ENCODE results near the gene PLAAT5. TPM values are rescaled to one million over a fixed set of nuclear protein-coding genes. Genes with fewer than 3 reads are reported as not detected.

Gene PLAAT5
- total RNA-seq, 2 donors from 2014 or later, result 0.11 TPM; not detected in 1

- peaks cover 4% of the 10 kb centered on the region for H3K27me3 Mint-ChIP-seq
- no peak overlapping the region for H3K27ac Mint-ChIP-seq
- H3K4me3 Mint-ChIP-seq, result no peak overlapping the region
- no peaks in the 10 kb centered on the region for H3K36me3 Mint-ChIP-seq (ENCODE audit: low read depth)
- peaks cover 4% of the 10 kb centered on the region for H3K9me3 Mint-ChIP-seq
- H3K4me1 Mint-ChIP-seq, result peaks cover 7% of the 10 kb centered on the region
- no peak for ATAC-seq (replicated peaks)
Measured at GRCh38 chr11:63417174-63417852, 73.7 kb downstream of the PLAAT5 start.

Other genes starting within 250 kb of the PLAAT5 start
- not detected for gene SLC22A25, start 247.6 kb downstream of the PLAAT5 start, total RNA-seq
- gene SLC22A9, start 121.4 kb downstream of the PLAAT5 start, total RNA-seq, result not detected
- gene LGALS12, start 14.9 kb upstream of the PLAAT5 start, total RNA-seq, result not detected
- 10 to 100 TPM; 20.7 to 22.1 TPM for gene PLAAT4, start 45.6 kb upstream of the PLAAT5 start, total RNA-seq
- not detected for gene PLAAT2, start 72.2 kb upstream of the PLAAT5 start, total RNA-seq
- gene PLAAT3, start 123.3 kb upstream of the PLAAT5 start, total RNA-seq, result 1 to 10 TPM; 5.4 to 7.6 TPM
- 10 to 100 TPM; 31.1 to 33.3 TPM for gene ATL3, start 180.2 kb upstream of the PLAAT5 start, total RNA-seq
- 10 to 100 TPM; 53.2 to 59.3 TPM for gene RTN3, start 190.3 kb upstream of the PLAAT5 start, total RNA-seq